RWPE1 (cell line): ENCODE data around the gene OSBP2.
A peak's percentile ranks its signal among the peaks of the same experiment; 100 is the strongest.

Source experiments
- CTCF ChIA-PET: fragments of 350-600 bp; sonication (Branson Sonifier 250); formaldehyde crosslinking; extraction: SDS; loops from one replicate; lab custom pipeline; 2021; lab: Yijun Ruan, JAX
- POLR2A ChIA-PET: fragments of 400-600 bp; formaldehyde crosslinking; extraction: SDS; loops from one replicate; lab custom pipeline; 2020; ENCODE audit warnings: antibody characterized with exemption; ENCODE audit not compliant: low non-redundant PET; lab: Yijun Ruan, JAX
- DNase-seq: peaks from one replicate; pipeline ENCODE4 v3.0.0; 2012; ENCODE audit warnings: low spot score
- H3K27ac ChIP-seq: fragments of 450-650 bp; 2 replicates; pipeline ENCODE4 v1.5.1; 2017
- CTCF ChIP-seq: fragments of 450-650 bp; conservative IDR thresholded peaks from 2 replicates; pipeline ENCODE4 v1.5.1; 2017; ENCODE audit warnings: low read depth, mild to moderate bottlenecking

The OSBP2 gene

GRCh38 chr22:30887453-30887852 lies 192.8 kb downstream of the OSBP2 start:
- ChIA-PET POLR2A (no interaction called here), CTCF (interaction anchor here (0.9 kb wide), 1 partner anchor 124 kb away, joined by 4 read pairs; no protein-coding TSS in a partner anchor)
- H3K27ac ChIP-seq = no peak overlapping the region
- no peak for DNase-seq
- no peak for TF ChIP-seq CTCF

GRCh38 chr22:30887861-30888260 lies 193.2 kb downstream of the OSBP2 start:
- no peak for TF ChIP-seq CTCF
- H3K27ac ChIP-seq = no peak overlapping the region
- POLR2A ChIA-PET = no interaction called here
- no peak for DNase-seq
- CTCF ChIA-PET = interaction anchor here (0.9 kb wide), 1 partner anchor 125 kb away, joined by 4 read pairs; no protein-coding TSS in a partner anchor

GRCh38 chr22:30889268-30889995 lies 194.8 kb downstream of the OSBP2 start:
- DNase-seq = no peak
- ChIA-PET POLR2A (no interaction called here), CTCF (interaction anchor here (0.5 kb wide), 1 partner anchor 160 kb away, joined by 3 read pairs; no protein-coding TSS in a partner anchor)
- TF ChIP-seq CTCF = no peak
- no peak overlapping the region for H3K27ac ChIP-seq

- no peak for TF ChIP-seq CTCF
- POLR2A ChIA-PET = no interaction called here
Observed at GRCh38 chr22:30889996-30890480, 195.4 kb downstream of the OSBP2 start.

GRCh38 chr22:30890686-30891442 lies 196.2 kb downstream of the OSBP2 start:
- peak; percentile 10 for DNase-seq
- peak; percentile 56 for TF ChIP-seq CTCF
- ChIA-PET POLR2A (no interaction called here), CTCF (interaction anchor here (0.6 kb wide), 3 partner anchors 29 to 756 kb away, joined by 3 to 4 read pairs (median 3); no protein-coding TSS in a partner anchor)
- H3K27ac ChIP-seq = 0 out of 2 replicates have a peak overlapping the region, but pooled peaks have one; percentile 4

More at GRCh38 chr22:30889996-30890480, 195.4 kb downstream of the OSBP2 start:
- CTCF ChIA-PET = interaction anchor here (0.5 to 0.6 kb wide), 2 partner anchors 30 to 160 kb away, joined by 3 to 4 read pairs; no protein-coding TSS in a partner anchor
- no peak overlapping the region for H3K27ac ChIP-seq
- no peak for DNase-seq

GRCh38 chr22:30891443-30891755 lies 196.7 kb downstream of the OSBP2 start:
- TF ChIP-seq CTCF = no peak
- POLR2A ChIA-PET = no interaction called here
- CTCF ChIA-PET = interaction anchor here (0.6 kb wide), 1 partner anchor 757 kb away, joined by 3 read pairs; no protein-coding TSS in a partner anchor
- DNase-seq = no peak
- H3K27ac ChIP-seq = 0 out of 2 replicates have a peak overlapping the region, but pooled peaks have one; percentile 4
